HFF-Myc (cell line): ENCODE measurements around the gene MATN1.

Experiments
- DNase-seq: peaks from one replicate; pipeline ENCODE4 v3.0.0-alpha.2; 2011; ENCODE audit warnings: low read depth; ENCODE audit errors: extremely low read depth
- H3K4me3 ChIP-seq: replicated peaks from 2 replicates; pipeline ENCODE4 v1.5.1; 2011; ENCODE audit warnings: low read depth, mild to moderate bottlenecking, control low read depth, low read length
- TF ChIP-seq, protein P1 (sequence below): IDR thresholded peaks from 2 replicates; pipeline ENCODE4 v1.5.1; 2012; ENCODE audit warnings: mild to moderate bottlenecking, low read depth, low read length, control low read depth; ENCODE audit errors: missing control alignments

MATN1 gene

DNA sequence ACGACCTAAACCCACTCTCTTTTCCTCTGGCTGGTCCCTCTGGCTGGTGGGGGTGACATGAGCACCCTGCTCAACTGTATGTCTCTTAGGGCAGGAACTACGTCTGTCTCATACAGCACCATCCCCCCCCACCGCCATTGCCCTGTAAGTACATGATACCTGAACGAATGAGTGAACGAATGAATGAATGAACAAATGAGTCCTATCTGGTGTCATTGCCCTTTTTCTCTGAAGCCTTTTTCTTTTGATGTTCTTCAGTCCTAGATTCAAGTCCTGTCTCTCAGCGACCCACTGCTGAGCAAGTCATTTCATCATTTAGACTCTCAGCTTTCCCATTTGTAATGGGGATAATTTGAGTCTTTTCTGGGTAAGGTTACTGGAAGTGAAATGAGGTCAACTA, 10.8 kb downstream of the MATN1 start:
- H3K4me3 ChIP-seq, result no peak overlapping the region
- no peak for DNase-seq
- TF ChIP-seq, protein P1, sequence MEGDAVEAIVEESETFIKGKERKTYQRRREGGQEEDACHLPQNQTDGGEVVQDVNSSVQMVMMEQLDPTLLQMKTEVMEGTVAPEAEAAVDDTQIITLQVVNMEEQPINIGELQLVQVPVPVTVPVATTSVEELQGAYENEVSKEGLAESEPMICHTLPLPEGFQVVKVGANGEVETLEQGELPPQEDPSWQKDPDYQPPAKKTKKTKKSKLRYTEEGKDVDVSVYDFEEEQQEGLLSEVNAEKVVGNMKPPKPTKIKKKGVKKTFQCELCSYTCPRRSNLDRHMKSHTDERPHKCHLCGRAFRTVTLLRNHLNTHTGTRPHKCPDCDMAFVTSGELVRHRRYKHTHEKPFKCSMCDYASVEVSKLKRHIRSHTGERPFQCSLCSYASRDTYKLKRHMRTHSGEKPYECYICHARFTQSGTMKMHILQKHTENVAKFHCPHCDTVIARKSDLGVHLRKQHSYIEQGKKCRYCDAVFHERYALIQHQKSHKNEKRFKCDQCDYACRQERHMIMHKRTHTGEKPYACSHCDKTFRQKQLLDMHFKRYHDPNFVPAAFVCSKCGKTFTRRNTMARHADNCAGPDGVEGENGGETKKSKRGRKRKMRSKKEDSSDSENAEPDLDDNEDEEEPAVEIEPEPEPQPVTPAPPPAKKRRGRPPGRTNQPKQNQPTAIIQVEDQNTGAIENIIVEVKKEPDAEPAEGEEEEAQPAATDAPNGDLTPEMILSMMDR, result no peak

DNA sequence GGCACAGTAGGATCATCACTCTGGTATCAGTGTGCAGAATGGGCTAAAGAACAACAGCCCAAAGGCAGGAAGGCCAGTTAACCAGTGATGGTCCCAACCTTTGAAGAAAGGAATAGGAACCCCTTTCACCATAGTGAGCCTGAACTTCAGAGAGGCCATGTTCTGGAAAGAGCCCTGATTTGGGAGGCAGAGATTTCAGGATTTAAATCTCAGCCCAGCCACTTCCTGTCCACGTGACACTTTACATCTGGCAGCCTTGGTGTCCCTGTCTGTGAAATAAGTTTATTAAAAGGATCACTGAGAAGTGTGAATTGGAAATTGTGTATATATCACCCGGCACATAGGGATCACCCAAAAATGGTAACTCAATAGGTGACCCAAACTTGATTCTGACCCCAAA, 13.0 kb downstream of the MATN1 start:
- H3K4me3 ChIP-seq, result no peak overlapping the region
- DNase-seq, result no peak
- TF ChIP-seq, protein P1, result no peak

DNA sequence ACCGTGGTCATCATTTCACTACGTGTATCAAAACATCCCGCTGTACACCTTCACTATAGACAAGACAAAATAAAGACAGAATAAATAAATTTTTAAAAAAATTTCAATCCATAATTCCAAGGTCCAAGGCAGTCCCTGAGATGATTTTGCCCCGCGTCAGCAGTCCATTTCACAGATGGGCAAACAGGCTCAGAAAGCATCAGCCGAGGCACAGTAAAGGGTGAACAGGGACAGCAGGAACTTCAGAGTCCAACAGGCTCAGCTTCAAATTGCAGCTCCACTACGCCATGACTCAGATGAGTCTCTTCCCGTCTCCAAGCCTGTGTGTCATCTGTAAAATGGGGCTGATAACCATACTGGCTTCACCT, 15.0 kb downstream of the MATN1 start:
- DNase-seq, result no peak
- no peak overlapping the region for H3K4me3 ChIP-seq
- TF ChIP-seq, protein P1, result no peak

DNA sequence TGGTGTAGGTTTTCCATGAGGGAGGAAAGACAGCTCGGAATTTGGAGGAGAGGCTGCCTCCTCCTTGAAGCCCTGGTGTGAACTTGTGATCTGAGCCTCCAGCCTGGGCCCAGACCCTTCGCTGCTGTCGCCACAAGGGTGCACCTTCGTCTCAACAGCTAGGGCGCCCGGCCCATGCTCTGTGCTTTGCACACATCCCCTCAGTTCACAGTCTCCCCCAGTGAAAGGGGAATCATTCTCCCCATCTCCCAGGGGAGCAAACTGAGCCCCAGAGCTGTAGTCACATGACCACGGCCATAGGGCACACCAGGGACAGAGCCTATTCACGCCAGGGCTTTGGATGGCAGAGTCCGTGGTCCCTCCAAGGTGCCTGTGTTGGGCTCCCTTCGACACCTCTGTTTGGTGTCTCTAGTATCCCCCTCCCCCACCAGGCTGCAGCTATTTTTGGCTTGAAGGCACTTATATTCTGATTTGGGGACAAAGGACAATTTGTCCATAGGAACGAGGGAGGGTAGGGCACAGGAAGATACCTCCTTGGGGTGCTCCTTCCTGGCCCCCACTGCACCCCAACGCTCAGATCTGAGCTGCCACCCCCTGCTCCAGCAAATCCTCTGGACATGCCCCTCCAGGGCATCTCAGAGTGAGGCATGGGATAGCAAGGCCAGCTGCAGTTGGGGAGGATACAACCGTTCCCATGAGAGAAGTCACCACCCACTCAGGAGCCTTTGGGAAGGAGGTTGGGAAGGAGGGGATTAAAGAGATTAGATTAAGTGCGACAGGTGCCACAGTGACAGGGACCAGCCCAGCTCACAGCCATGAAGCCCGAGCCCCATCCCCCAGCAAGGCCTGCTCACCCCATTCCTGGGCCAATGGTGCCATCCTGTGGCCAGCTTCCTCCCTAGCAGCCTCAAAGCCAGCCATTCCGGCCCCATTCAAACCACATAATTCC, 15.7 kb downstream of the MATN1 start:
- H3K4me3 ChIP-seq, result no peak overlapping the region
- TF ChIP-seq, protein P1, result peak; percentile 85
- no peak for DNase-seq

DNA sequence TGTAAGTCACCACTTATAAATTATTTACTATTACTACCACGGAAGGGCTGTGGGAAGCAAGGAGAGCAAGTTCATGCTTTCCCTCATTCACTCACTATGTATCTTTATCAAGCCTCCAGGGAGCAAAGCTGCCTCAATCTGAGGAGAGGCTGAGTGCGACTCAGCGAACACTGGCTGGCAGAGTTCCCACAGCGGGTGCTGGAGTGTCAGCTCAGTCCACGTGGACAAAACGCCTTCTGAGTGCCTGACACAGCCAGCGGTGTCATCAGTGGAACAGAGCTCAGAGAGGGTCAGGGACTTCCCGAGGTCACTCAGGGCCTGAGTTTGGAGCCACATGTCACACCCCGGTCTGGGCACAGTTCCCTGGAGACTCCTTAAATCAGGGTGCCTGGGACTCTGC, 16.9 kb downstream of the MATN1 start:
- no peak for DNase-seq
- TF ChIP-seq, protein P1, result no peak
- no peak overlapping the region for H3K4me3 ChIP-seq

DNA sequence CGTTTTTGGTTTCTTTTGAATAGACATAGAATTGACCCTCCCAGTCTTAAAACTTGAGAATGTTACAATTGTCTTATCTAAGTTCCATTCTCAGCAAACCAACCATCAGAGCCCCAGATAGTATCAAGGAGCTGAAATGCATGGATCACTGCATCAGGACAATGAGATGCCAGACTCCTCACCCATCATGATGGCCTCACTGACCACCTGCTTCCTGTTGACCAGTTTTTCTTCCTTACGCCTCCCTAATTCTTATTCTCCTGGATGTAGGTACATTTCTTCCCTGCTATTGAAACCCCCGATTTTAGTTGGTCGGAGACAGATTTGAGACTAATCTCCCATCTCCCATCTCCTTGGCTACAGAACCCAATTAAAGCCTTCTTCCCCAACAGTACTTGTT, 17.7 kb downstream of the MATN1 start:
- H3K4me3 ChIP-seq, result no peak overlapping the region
- DNase-seq, result no peak
- TF ChIP-seq, protein P1, result no peak
